K562 (cell line): Measurements from ENCODE around the gene ANXA1.

Experiments
- MAZ ChIP-seq, 2 experiments: fragments of 450-650 bp in 1 of 2; sonication (generic) in 1 of 2; formaldehyde crosslinking; IDR thresholded peaks in 1 of 2; conservative IDR thresholded peaks in 1 of 2; 2 replicates each; pipeline versions ENCODE4 v1.4.0 to v1.5.0; 2020; ENCODE audit warnings: mild to moderate bottlenecking in 1 of 2, missing genetic modification reagents in 1 of 2
- NR2C1 ChIP-seq, 2 experiments: fragments of 450-650 bp; IDR thresholded peaks; 2 replicates each; pipeline ENCODE4 v1.6.1; 2017; ENCODE audit warnings: mild to moderate bottlenecking in 2 of 2, antibody characterized with exemption in 1 of 2, inconsistent platforms in 1 of 2, missing compliant biosample characterization in 1 of 2, missing genetic modification characterization in 1 of 2
- PRPF4 ChIP-seq: fragments of 200-400 bp; formaldehyde crosslinking; IDR thresholded peaks from one replicate; pipeline ENCODE4 v1.6.1; 2017; ENCODE audit warnings: low read length, low read depth, mild to moderate bottlenecking; ENCODE audit not compliant: insufficient read depth, poor library complexity, severe bottlenecking
- RBM39 ChIP-seq: fragments of 200-400 bp; formaldehyde crosslinking; optimal IDR thresholded peaks from 2 replicates; pipeline ENCODE3; 2018; ENCODE audit warnings: low read depth, low read length
- TCF7L2 ChIP-seq: fragments of 150-350 bp; IDR thresholded peaks from 2 replicates; pipeline ENCODE4 v1.6.1; 2016; ENCODE audit warnings: low read depth, mild to moderate bottlenecking, low read length, moderate library complexity
- TOE1 ChIP-seq, 2 experiments: fragments of 450-650 bp in 1 of 2; sonication (generic) in 1 of 2; formaldehyde crosslinking in 1 of 2; IDR thresholded peaks; 2 replicates each; pipeline versions ENCODE4 v1.7.1 to v1.8.0; 2016 to 2022; ENCODE audit warnings: borderline replicate concordance in 2 of 2, mild to moderate bottlenecking in 2 of 2, antibody characterized with exemption in 1 of 2, inconsistent platforms in 1 of 2, low read depth in 1 of 2, missing genetic modification reagents in 1 of 2, moderate library complexity in 1 of 2
- ZNF124 ChIP-seq: sonication (generic); formaldehyde crosslinking; IDR thresholded peaks from 2 replicates; pipeline ENCODE4 v1.8.1; 2022; ENCODE audit warnings: missing genetic modification reagents
- ZNF174 ChIP-seq: fragments of 250-450 bp; sonication (Bioruptor Pico); IDR thresholded peaks from 2 replicates; pipeline ENCODE4 v1.4.0; 2020; ENCODE audit warnings: mild to moderate bottlenecking
- TF ChIP-seq, protein P1 (sequence below), 3 experiments: IDR thresholded peaks in 2 of 3; conservative IDR thresholded peaks in 1 of 3; 2 replicates each; pipeline ENCODE4 v1.5.1; 2011 to 2012; ENCODE audit warnings: low read length in 3 of 3, mild to moderate bottlenecking in 3 of 3, control low read depth in 2 of 3, improper control_type of control experiment in 1 of 3, inconsistent platforms in 1 of 3, low read depth in 1 of 3, mixed read lengths in 1 of 3, moderate library complexity in 1 of 3; ENCODE audit not compliant: insufficient read depth in 2 of 3
- TF ChIP-seq, protein P2 (sequence below): fragments of 450-650 bp; conservative IDR thresholded peaks from 2 replicates; pipeline ENCODE4 v1.6.1; 2016; ENCODE audit warnings: missing genetic modification characterization, low read depth, mild to moderate bottlenecking, control low read depth, missing compliant biosample characterization

- TF ChIP-seq NR2C1 (IDR thresholded peaks at IDR 0.05) = no peak
- no peak for TF ChIP-seq NR2C1 (tag; IDR thresholded peaks at IDR 0.05)
- TF ChIP-seq, protein P1, sequence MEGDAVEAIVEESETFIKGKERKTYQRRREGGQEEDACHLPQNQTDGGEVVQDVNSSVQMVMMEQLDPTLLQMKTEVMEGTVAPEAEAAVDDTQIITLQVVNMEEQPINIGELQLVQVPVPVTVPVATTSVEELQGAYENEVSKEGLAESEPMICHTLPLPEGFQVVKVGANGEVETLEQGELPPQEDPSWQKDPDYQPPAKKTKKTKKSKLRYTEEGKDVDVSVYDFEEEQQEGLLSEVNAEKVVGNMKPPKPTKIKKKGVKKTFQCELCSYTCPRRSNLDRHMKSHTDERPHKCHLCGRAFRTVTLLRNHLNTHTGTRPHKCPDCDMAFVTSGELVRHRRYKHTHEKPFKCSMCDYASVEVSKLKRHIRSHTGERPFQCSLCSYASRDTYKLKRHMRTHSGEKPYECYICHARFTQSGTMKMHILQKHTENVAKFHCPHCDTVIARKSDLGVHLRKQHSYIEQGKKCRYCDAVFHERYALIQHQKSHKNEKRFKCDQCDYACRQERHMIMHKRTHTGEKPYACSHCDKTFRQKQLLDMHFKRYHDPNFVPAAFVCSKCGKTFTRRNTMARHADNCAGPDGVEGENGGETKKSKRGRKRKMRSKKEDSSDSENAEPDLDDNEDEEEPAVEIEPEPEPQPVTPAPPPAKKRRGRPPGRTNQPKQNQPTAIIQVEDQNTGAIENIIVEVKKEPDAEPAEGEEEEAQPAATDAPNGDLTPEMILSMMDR (IDR thresholded peaks at IDR 0.05 in 2 of 3, conservative IDR thresholded peaks at IDR 0.05 in 1 of 3; ENCODE audit: insufficient read depth in 2 of 3, low read depth in 1 of 3, low read length in 3 of 3) = no peak
- no peak for TF ChIP-seq ZNF174 (CRISPR knock-in tag)
- no peak for TF ChIP-seq RBM39
- TF ChIP-seq MAZ (CRISPR knock-in tag; conservative IDR thresholded peaks at IDR 0.05 in 1 of 2, IDR thresholded peaks at IDR 0.05 in 1 of 2) = no peak
- TF ChIP-seq ZNF124 (CRISPR knock-in tag) = no peak
- no peak for TF ChIP-seq PRPF4
- no peak for TF ChIP-seq TCF7L2
- TF ChIP-seq TOE1 (IDR thresholded peaks at IDR 0.05; ENCODE audit: borderline replicate concordance) = no peak
- TF ChIP-seq TOE1 (CRISPR knock-in tag; IDR thresholded peaks at IDR 0.05; ENCODE audit: borderline replicate concordance, low read depth) = no peak
- TF ChIP-seq, protein P2, sequence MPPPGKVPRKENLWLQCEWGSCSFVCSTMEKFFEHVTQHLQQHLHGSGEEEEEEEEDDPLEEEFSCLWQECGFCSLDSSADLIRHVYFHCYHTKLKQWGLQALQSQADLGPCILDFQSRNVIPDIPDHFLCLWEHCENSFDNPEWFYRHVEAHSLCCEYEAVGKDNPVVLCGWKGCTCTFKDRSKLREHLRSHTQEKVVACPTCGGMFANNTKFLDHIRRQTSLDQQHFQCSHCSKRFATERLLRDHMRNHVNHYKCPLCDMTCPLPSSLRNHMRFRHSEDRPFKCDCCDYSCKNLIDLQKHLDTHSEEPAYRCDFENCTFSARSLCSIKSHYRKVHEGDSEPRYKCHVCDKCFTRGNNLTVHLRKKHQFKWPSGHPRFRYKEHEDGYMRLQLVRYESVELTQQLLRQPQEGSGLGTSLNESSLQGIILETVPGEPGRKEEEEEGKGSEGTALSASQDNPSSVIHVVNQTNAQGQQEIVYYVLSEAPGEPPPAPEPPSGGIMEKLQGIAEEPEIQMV (tag) = no peak
Observed at GRCh38 chr9:73204936-73205335, 53.3 kb downstream of the ANXA1 start.
